Activated CD8-positive, alpha-beta memory T cell treated with anti-CD3 and anti-CD28 coated beads, Interleukin-2, amount 10 ng/mL, durations not matched to agents 7 days and 5 days (primary cell): ENCODE data around the gene PLBD1. TPM values are rescaled to one million over a fixed set of nuclear protein-coding genes. Genes with fewer than 3 reads are reported as not detected.

Experiments used
- total RNA-seq, 2 experiments: library from RNA; stranded (reverse); gene quantifications; one replicate each; pipeline ENCODE4 v1.2.3, GENCODE V29; 2021

Gene PLBD1
- total RNA-seq, 2 experiments from 2014 or later = not detected

Other genes starting within 250 kb of the PLBD1 start
- gene ATF7IP, start 202.2 kb downstream of the PLBD1 start, total RNA-seq = 100 to 1,000 TPM; 115 to 144 TPM
- gene GUCY2C, start 128.7 kb upstream of the PLBD1 start, total RNA-seq = not detected
- gene WBP11, start 235.6 kb upstream of the PLBD1 start, total RNA-seq = 100 to 1,000 TPM; 102 to 116 TPM
- 1 to 10 TPM; 1.6 to 1.9 TPM for gene C12orf60, start 235.8 kb upstream of the PLBD1 start, total RNA-seq
- gene SMCO3, start 246.3 kb upstream of the PLBD1 start, total RNA-seq = not detected